Measurements from ENCODE around the gene MTHFD2. TPM values are rescaled to one million over a fixed set of nuclear protein-coding genes. Genes with fewer than 3 reads are reported as not detected.

MTHFD2 gene
- total RNA-seq, 1 experiment from 2014 or later: 205 TPM

DNA sequence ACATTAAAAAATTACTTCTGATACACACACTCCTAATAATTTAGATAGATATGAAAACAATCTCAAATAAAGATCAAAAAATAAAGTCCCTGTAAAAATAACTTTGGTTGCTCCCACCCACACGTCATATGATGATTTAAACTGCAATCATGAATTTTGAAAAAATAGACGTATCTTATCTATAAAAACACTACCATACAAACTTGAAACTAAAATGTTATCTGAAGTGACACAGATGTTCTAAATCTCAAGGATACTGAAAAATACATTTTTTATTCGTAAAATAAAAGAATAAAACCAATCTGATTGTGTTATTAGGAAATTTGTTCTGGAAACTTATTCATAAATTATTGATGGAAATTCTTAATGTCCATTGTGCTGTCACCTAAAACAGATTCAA lies 42.6 kb upstream of the MTHFD2 start:
- Mint-ChIP-seq H3K9me3 (ENCODE audit: low read depth, unreplicated experiment) (no peaks in the 10 kb centered on the region), H3K36me3 (ENCODE audit: insufficient read depth, unreplicated experiment) (peaks cover 63% of the 10 kb centered on the region), H3K27ac (ENCODE audit: unreplicated experiment) (no peak overlapping the region), H3K4me3 (ENCODE audit: low read depth, unreplicated experiment) (no peak overlapping the region), H3K27me3 (ENCODE audit: unreplicated experiment) (no peaks in the 10 kb centered on the region), H3K4me1 (ENCODE audit: low read depth, unreplicated experiment) (no peaks in the 10 kb centered on the region)
- intact Hi-C loops (cut with micrococcal nuclease; ENCODE audit: unreplicated experiment): no loop called here
- CTCF ChIA-PET: no interaction called here
- no peak for DNase-seq
- BruUV-seq (replicated peaks): no TSS peak
- TF ChIP-seq, protein P1, sequence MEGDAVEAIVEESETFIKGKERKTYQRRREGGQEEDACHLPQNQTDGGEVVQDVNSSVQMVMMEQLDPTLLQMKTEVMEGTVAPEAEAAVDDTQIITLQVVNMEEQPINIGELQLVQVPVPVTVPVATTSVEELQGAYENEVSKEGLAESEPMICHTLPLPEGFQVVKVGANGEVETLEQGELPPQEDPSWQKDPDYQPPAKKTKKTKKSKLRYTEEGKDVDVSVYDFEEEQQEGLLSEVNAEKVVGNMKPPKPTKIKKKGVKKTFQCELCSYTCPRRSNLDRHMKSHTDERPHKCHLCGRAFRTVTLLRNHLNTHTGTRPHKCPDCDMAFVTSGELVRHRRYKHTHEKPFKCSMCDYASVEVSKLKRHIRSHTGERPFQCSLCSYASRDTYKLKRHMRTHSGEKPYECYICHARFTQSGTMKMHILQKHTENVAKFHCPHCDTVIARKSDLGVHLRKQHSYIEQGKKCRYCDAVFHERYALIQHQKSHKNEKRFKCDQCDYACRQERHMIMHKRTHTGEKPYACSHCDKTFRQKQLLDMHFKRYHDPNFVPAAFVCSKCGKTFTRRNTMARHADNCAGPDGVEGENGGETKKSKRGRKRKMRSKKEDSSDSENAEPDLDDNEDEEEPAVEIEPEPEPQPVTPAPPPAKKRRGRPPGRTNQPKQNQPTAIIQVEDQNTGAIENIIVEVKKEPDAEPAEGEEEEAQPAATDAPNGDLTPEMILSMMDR (IDR thresholded peaks at IDR 0.05; ENCODE audit: unreplicated experiment): no peak

DNA sequence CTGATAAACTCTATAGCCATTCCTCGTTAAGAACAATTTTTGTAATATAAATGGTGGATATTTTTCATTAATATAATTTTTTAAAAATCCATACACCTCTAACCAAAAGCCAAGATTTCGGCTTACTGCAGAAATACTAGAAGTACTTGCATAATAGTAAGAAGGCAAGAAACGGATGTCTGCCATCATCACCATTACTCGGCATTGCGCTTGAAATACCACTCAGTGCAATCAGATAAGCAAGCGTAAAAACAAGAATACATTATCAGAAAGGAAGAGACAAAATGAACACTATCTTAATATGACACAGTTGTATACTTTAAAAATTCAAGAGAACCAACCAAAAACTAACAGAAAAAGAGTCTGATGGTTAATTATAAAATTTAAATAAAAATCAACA lies 35.5 kb upstream of the MTHFD2 start:
- no peak overlapping the region for H3K4me3 Mint-ChIP-seq (ENCODE audit: low read depth, unreplicated experiment)
- peaks cover 71% of the 10 kb centered on the region for H3K36me3 Mint-ChIP-seq (ENCODE audit: insufficient read depth, unreplicated experiment)

DNA sequence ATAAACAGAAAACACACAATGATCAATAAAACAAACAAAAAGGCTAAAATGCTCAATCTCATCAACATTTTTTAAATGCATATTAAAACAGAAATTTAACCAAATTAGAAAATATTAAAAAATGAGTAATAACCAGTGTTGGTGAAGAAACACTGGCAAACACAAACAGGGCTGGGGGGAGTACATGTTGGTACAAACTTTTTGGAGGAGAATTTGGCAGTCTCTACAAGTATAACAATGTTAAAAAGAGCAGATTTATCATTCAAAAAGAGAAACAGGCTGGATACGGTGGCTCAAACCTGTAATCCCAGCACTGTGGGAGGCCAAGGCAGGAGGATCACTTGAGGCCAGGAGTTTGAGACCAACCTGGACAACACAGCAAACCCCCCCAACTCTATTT lies 33.7 kb upstream of the MTHFD2 start:
- Mint-ChIP-seq H3K27me3 (ENCODE audit: unreplicated experiment) (no peaks in the 10 kb centered on the region), H3K4me1 (ENCODE audit: low read depth, unreplicated experiment) (no peaks in the 10 kb centered on the region), H3K36me3 (ENCODE audit: insufficient read depth, unreplicated experiment) (peaks cover 68% of the 10 kb centered on the region), H3K27ac (ENCODE audit: unreplicated experiment) (no peak overlapping the region), H3K4me3 (ENCODE audit: low read depth, unreplicated experiment) (no peak overlapping the region), H3K9me3 (ENCODE audit: low read depth, unreplicated experiment) (no peaks in the 10 kb centered on the region)
- no TSS peak for BruUV-seq (replicated peaks)
- TF ChIP-seq, protein P1 (IDR thresholded peaks at IDR 0.05; ENCODE audit: unreplicated experiment): no peak
- CTCF ChIA-PET: no interaction called here
- DNase-seq: no peak
- intact Hi-C loops (cut with micrococcal nuclease; ENCODE audit: unreplicated experiment): no loop called here

More for the DNA sequence above, 35.5 kb upstream of the MTHFD2 start:
- Mint-ChIP-seq H3K4me1 (ENCODE audit: low read depth, unreplicated experiment) (no peaks in the 10 kb centered on the region), H3K9me3 (ENCODE audit: low read depth, unreplicated experiment) (no peaks in the 10 kb centered on the region), H3K27ac (ENCODE audit: unreplicated experiment) (no peak overlapping the region), H3K27me3 (ENCODE audit: unreplicated experiment) (no peaks in the 10 kb centered on the region)
- BruUV-seq (replicated peaks): no TSS peak
- TF ChIP-seq, protein P1 (IDR thresholded peaks at IDR 0.05; ENCODE audit: unreplicated experiment): no peak
- CTCF ChIA-PET: no interaction called here
- intact Hi-C loops (cut with micrococcal nuclease; ENCODE audit: unreplicated experiment): no loop called here
- DNase-seq: no peak

DNA sequence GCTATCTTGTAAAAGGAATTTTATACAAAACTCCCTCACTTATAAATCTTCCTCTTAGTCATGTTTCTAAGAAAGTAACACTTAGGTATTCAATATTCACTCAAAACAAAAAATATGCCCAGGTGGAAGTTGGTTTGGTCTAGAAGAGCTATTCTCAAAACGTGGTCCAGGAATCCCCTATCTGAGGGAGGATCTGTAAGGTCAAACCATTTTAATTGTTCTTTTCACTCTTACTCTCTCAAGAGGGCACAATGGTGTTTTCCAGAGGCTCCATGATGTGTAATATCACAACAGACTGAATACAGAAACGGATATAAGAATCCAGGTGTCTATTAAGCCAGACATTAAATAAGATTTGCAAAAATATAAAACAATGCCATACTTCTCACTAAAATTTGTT lies 29.7 kb upstream of the MTHFD2 start:
- BruUV-seq (replicated peaks): no TSS peak
- CTCF ChIA-PET: no interaction called here
- Mint-ChIP-seq H3K36me3 (ENCODE audit: insufficient read depth, unreplicated experiment) (peaks cover 71% of the 10 kb centered on the region), H3K27me3 (ENCODE audit: unreplicated experiment) (no peaks in the 10 kb centered on the region), H3K4me1 (ENCODE audit: low read depth, unreplicated experiment) (no peaks in the 10 kb centered on the region), H3K27ac (ENCODE audit: unreplicated experiment) (no peak overlapping the region), H3K9me3 (ENCODE audit: low read depth, unreplicated experiment) (no peaks in the 10 kb centered on the region), H3K4me3 (ENCODE audit: low read depth, unreplicated experiment) (no peak overlapping the region)
- TF ChIP-seq, protein P1 (IDR thresholded peaks at IDR 0.05; ENCODE audit: unreplicated experiment): no peak
- no peak for DNase-seq
- intact Hi-C loops (cut with micrococcal nuclease; ENCODE audit: unreplicated experiment): no loop called here
